Activated CD4-positive, CD25-positive, alpha-beta regulatory T cell treated with anti-CD3 and anti-CD28 coated beads, Interleukin-2, amount 50 U/mL, for 16 hours (primary cell): ENCODE results near the gene TMEM151A.

Experiments used
- DNase-seq: peaks from one replicate; pipeline ENCODE4 v3.0.0-alpha.2; 2020; ENCODE audit warnings: low read depth, low spot score

The TMEM151A gene

DNA sequence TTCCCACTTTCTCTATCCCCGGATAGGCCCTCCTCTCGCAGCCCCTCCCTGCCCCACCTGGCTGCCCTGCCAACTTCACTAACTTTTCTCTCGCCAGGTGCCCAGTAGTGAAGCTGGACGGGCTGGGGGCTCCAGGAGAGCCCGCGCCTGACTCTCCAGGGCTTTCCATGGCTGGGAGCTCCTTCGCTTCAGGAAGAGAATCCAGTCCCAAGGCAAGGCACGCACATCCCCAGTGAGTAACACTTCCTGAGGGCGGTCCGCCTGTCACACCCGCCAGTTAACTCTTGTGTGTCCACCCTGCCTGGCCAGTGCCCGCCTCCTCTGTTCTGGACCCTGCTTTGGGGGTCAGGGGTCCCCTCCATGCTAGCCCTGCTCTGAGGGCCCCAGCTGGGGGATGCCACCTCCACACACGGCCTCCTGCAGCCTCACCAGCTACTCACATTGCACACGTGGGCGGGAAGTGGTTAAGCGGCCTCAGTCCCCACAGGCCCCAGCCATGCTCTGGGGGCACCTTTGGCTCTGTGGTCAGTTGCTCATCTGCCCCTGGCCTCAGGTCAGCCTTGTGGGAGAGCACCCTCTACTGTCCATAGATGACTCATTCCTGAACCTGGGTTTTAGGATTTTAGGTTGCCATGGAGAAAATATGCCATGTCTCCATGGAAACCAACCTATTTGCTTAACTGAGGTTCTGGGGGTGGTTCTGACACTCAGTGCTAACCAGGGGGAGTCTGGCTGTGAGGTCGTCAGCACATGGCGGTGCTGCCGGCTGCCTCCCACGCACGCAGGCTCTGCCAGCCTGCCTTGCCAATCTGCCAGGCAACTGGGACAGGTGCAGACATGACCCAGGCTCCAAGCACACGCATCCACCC, 44.8 kb downstream of the TMEM151A start, which contains the start of gene RIN1:
Gene RIN1 (minus strand): TSS at position 201 of the 869 bp plus-strand sequence. CDS start 32 bp downstream, at position 169.
- DNase-seq, result no peak

DNA sequence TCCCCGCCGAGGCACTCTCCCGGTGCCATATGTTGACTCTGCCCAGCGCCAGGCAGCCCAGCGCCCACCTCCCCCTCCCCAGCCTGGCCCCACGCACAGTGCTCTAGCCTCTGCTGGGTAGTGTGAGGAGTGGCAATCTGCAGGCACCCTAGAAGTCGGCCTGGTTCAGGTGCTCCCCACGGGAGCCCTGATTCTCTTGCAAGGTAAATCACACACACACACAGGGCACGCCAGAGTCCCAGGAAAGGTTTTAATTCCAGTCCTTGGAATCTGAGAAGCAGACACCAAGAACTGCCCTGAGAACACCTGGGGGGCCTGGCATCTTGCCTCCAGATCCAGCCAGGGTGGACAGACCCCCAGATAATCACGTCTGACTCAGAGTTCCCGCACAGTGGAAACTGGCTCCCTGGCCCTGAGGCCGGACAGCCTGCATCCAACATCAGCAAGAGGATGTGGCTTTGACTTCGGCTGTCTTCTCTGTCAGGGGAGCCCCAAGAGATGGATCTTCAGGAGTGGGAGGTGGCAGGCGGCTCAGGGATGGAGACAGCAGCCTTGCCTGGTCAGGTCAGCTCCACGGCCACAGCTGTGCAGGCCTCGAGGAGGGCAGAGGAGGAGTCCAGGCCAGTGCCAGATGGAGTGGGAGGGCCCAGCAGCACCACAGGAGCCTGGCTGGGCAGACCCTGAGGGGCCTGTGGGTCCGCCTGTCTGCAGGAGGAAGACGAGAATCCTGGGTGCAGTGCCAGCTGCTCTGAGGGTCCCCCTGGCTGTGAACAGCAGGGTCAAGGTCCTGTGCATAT, 45.6 kb downstream of the TMEM151A start:
- no peak for DNase-seq

DNA sequence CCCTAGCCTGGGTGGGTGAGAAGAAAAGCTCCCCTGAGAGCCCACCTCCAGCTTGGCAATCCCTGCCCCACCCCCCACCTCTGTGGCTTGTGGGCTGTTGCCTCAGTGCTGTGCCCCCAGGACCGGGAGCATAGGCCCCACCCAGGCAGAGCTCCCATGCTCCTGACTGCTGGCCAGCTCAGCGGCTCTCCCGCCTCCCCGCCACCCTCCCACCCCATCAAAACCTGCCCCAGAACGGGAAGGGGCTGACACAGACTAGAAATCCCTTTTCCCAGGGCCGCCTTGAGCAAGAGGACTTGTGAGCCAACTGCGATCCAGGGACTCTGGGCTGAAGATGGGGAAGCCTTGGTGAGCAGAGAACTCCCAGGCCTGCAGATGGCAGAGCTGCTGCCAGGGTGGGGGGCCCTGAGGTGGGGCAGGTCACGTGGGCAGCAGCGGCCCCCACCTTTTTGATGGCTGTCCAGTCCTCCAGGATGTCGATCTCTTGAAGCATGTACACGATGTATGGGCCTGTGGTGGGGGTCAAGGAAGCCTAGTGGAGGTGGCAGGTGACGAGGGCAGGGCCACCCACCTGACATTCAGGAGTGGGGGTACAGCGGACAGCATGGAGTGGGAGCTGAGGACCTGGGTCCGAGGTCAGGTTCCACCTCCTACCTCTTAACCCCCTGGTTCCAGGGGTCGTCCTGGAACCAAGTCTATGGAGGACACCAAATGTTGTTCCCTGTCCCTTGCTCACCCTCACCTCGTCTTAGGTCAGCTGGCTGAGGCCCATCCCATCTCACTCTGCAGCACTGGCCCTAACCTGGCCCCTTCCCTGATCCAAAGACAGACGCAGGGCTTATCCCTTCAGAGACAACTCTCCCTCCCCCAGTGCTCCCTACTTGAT, 46.8 kb downstream of the TMEM151A start:
- DNase-seq, result no peak

DNA sequence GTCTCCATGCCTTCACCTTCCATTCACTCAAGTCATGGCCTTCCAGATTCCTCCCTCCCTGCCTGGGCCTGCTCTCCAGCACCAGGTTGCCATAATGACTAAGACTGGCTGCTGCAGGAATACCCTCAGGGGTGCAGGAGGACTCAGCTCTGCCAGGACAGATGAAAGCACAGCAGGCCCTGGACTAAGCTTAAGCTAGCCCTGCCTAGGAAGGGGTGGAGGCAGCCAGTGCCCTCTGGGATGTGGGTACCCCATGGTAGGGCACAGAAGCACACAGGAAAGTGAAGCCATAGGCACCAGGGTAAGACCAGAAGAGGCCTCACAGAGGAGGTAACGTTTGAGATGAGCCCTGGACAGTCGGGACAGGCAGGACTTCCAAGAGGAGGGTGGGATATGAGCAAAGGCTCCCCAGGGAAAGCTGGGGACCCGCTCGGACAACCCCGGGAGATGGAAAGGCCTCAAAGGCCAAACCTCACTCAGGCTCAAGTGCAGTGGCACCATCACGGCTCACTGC, 47.5 kb downstream of the TMEM151A start:
- DNase-seq, result no peak

DNA sequence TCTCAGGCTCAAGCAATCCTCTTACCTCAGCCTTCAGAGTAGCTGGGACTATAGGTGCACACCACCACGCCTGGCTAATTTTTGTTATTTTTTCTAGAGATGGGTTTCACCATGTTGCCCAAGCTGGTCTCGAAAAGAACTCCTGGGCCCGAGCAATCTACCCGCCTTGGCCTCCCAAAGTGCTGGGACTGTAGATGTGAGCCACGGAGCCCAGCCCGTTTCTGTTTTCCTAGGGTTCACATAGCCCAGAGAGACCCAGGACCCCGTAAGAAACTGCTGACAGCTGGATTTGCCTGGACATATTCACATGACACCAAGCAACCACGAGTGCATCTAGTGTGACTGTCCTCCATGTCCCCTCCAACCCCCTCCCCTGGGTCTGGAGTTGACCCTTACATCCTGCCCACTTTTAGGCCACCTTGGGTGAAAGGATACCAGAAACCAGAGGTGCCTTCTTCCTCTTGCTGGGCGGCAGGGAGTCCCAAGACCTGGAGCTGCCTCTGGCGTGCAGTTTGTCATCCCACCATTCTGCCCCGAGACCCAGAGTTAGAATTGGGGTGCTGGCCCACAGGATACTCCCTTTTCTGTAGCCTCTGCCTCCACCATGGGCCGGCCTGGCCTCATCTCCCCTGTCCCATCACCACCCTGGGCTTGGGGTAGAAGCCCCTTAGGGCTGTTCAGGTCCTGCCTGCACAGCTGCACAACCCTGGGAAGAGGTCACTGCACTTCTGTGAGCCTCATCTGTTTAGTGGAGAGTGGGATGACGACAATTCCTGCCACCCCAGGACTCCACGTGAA, 48.2 kb downstream of the TMEM151A start:
- DNase-seq, result no peak

DNA sequence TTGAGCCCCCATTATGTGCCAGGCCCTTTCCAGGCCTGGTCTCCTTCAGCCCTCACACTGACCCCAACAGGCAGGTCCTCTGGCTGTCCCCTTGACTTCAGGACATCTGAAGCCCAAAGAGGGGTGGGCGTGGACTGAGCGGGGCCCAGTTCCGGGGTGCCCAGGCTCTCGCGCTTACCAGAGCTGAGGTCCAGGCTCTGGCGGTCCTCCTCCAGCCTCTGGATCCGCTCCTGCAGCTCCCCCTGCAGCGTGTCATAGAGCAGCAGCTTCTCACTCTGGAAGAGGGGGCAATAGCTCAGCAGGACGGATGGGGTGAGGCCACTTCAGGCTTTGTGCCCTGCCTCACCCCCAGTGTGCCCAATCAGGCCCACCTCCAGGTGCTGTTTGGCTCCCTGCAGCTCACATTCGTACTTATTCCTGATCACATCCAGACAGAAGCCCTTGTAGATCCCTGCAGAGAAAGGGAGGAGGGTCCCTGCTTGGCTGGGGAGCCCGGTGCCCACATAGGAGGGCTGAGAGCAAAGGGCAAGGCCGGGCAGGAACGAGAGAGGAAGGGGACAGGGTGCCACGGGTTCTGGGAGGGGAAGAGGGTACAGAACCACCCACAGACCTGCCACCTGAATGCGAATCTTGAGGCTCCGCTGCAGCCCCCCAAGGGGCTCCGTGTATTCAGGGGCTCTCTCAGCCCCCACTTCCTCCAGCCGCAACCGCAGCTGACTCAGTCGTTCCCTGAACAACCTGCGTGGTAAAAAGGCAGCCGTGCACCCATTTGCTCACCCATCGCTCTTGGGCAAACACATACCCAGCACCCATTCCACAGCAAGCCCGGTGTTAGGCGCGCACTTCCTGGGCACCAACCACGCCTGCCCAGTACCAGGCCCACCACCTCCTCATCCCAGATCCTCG, 49.2 kb downstream of the TMEM151A start:
- no peak for DNase-seq

DNA sequence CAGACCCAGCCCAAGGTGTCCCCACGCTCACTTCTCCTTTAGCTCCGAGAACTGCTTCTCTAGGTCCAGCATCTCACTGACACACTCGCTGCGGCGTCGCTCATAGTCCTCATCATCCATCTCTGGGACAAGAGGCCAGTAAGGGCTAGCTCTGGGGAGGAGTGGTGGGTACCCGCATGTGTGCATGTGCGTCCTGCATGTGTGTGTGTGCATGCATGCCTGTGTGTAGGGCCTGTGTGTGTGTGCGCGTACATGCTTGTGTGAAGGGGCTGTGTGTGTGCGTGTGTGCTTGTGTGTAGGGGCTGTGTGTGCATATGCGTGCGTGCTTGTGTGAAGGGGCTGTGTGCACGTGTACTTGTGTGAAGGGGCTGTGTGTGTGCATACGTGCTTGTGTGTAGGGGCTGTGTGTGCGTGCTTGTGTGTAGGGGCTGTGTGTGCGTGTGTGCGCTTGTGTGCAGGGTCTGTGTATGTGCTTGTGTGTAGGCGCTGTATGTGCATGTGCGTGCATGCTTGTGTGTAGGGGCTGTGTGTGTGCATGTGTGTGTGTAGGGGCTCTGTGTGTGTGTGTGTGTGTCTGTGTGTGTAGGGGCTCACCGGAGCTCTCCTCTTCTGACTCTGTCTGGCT, 49.9 kb downstream of the TMEM151A start:
- no peak for DNase-seq

DNA sequence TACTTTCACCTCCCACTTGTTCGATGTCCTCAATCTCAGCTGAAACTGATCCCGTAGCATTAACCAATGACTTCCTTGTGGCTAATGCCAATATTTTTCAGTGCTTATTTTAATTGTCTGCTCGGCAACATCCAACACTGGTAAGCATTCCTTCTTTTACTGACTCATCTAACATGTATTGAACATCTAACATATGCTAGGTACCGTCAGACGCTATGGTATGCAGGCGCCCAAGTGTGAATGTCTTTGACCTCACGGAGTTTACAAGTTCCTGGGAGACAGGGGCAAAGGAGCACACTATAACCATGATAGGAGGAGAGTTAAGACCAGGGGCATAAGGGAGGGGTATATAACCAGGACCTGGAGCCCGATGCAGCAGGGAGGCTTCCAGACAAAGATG, 51.5 kb downstream of the TMEM151A start:
- DNase-seq, result no peak

DNA sequence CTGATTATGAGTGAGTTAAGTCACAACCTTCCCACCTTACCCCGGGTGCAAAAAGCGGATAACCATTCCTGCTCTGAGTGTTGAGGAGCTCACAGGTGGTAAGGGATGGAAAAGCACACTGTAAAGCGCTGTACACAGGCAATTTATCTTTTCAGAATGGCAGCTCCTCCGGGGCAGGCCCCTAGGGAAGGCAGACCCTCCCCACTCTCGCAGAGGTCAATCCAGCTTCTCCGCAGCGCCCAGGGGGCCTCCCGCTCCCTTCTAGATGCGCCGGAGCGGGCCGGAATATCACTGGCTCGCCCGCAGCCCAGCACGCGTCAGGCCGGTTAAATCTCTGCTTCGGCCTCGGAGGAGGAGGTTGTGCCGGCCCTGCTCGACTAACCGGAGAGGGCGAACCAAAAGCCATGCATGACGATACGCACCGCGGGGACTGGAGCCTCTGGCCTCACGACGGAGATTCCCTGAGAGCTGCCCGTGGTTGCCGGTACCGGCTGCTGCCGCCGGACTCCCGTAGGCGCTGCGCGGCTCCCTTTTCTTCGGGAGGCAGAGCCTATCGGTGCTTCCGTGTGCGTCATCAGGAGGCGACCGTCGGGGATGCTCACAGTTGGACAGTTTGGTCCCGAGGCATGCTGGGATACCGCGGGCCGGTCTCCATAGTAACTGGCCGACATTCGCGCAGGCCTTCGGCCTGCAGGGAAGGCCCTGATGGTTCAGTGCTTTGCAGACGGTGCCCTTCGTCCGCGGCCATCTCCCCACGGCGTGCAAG, 53.0 kb downstream of the TMEM151A start, which contains the start of gene BRMS1:
Gene BRMS1 (minus strand): TSS at position 555 of the 766 bp plus-strand sequence. CDS start 2,870 bp downstream, outside the sequence.
- DNase-seq, result peak; percentile 92

DNA sequence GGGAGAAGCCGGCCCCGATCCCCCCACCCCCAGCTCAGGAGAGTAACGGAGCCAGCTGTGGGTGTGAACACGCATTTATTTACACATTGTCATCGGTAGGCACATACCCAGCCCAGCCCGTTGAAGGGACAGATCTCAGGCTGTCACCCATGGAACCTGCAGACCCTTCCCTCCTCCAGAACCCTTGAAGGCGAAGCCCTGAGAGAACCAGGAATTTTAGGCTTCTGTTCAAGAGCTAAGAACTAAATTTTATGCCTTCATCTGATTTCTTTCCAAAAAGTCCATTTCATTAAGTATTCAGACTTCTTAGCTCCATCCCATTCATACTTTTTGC, 53.6 kb downstream of the TMEM151A start:
- no peak for DNase-seq
